Glutamatergic neuron (in vitro differentiated cells): Measurements from ENCODE around the gene RBP7. TPM values are rescaled to one million over a fixed set of nuclear protein-coding genes. Genes with fewer than 3 reads are reported as not detected.
A peak's percentile ranks its signal among the peaks of the same experiment; 100 is the strongest.

ENCODE experiments used
- DNase-seq: peaks from one replicate; pipeline ENCODE4 v3.0.0; 2022
- H3K27ac Mint-ChIP-seq: one replicate; pipeline ENCODE4 v1.8.0; 2020; ENCODE audit warnings: mild to moderate bottlenecking, mixed read lengths, inconsistent platforms; ENCODE audit not compliant: unreplicated experiment
- H3K27me3 Mint-ChIP-seq: one replicate; pipeline ENCODE4 v1.8.0; 2020; ENCODE audit warnings: mild to moderate bottlenecking, moderate library complexity, mixed read lengths, inconsistent platforms; ENCODE audit not compliant: unreplicated experiment
- H3K36me3 Mint-ChIP-seq: one replicate; pipeline ENCODE4 v1.8.0; 2020; ENCODE audit warnings: mild to moderate bottlenecking, mixed read lengths, inconsistent platforms; ENCODE audit not compliant: unreplicated experiment
- H3K4me1 Mint-ChIP-seq: one replicate; pipeline ENCODE4 v1.8.0; 2020; ENCODE audit warnings: mild to moderate bottlenecking, low read depth, mixed read lengths, inconsistent platforms; ENCODE audit not compliant: unreplicated experiment
- H3K4me3 Mint-ChIP-seq: one replicate; pipeline ENCODE4 v1.8.0; 2020; ENCODE audit warnings: mild to moderate bottlenecking, mixed read lengths, inconsistent platforms; ENCODE audit not compliant: unreplicated experiment
- H3K9me3 Mint-ChIP-seq: one replicate; pipeline ENCODE4 v1.8.0; 2020; ENCODE audit warnings: mild to moderate bottlenecking, moderate library complexity, mixed read lengths, inconsistent platforms; ENCODE audit not compliant: unreplicated experiment
- long read RNA-seq: library from polyadenylated mRNA; unstranded; transcript quantifications from one replicate; pipeline ENCODE4 v2.0.0, GENCODE V29; 2020; ENCODE audit not compliant: unreplicated experiment
- total RNA-seq: library from RNA; stranded (reverse); fragmentation: NEBNext Ultra II Directional; extraction: Animal tissue kit (Norgen Biotek cat#: 25700); gene quantifications from one replicate; pipeline ENCODE4 v1.2.1, GENCODE V29; 2021; ENCODE audit not compliant: unreplicated experiment
- TF ChIP-seq, protein P1 (sequence below): fragments of 200-600 bp; sonication (generic); IDR thresholded peaks from one replicate; pipeline ENCODE4 v1.5.0; 2021; ENCODE audit not compliant: partially characterized antibody, unreplicated experiment

Gene RBP7
- total RNA-seq, result not detected
- long read RNA-seq, result 0 reads

DNA sequence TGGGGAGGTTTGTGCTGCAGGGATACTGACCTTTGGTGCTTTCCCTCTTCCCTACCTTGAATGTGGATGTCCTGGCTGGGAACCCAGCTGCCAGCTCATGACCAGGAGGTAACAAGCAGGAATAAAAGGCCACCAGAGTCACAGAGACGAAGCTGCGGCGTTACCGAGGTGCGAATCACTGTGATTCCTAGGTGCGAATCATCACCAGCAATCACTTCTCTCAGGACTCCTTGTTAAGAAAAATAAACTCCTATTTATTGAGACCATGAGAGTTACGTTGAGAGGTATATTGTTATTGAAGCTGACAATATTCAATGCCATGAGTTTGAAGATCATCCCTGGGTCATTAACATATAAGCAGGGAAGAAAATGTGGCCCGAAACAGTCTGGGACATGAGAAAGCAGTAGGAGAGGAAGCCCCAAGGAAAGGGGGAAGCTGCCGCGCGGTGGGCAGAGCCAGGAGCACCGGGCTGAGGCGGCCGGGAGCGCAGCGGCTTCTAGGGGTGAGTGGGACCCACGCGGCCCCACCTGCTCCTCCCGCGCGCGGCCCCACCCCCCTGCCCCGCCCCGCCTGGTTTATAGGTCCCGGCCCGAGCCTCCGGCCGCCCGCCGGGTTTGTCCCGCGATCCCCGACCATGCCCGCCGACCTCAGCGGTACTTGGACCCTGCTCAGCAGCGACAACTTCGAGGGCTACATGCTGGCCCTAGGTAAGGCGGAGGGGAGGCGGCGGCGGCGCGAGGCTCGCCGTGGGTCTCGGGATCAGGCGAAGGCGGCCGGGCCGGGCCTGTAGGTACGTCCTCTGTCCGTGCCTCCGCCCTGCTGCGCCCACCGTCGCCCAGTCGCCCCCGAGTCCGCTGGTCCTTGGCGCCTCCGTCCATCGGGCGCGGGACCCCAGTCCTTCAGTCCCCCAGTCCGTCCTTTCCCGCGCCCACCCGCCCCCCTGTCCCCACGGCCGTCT lies at the start of gene RBP7:
Gene RBP7 (plus strand): TSS at position 605 of the 959 bp plus-strand sequence. CDS start 31 bp downstream, at position 636.
- TF ChIP-seq, protein P1, sequence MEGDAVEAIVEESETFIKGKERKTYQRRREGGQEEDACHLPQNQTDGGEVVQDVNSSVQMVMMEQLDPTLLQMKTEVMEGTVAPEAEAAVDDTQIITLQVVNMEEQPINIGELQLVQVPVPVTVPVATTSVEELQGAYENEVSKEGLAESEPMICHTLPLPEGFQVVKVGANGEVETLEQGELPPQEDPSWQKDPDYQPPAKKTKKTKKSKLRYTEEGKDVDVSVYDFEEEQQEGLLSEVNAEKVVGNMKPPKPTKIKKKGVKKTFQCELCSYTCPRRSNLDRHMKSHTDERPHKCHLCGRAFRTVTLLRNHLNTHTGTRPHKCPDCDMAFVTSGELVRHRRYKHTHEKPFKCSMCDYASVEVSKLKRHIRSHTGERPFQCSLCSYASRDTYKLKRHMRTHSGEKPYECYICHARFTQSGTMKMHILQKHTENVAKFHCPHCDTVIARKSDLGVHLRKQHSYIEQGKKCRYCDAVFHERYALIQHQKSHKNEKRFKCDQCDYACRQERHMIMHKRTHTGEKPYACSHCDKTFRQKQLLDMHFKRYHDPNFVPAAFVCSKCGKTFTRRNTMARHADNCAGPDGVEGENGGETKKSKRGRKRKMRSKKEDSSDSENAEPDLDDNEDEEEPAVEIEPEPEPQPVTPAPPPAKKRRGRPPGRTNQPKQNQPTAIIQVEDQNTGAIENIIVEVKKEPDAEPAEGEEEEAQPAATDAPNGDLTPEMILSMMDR, result no peak
- Mint-ChIP-seq H3K4me1 (no peaks in the 10 kb centered on the region), H3K4me3 (peak within 1 kb of the TSS; percentile 80), H3K9me3 (peaks cover 2% of the 10 kb centered on the region), H3K27me3 (peaks cover 10% of the 10 kb centered on the region), H3K27ac (no peak within 1 kb of the TSS), H3K36me3 (peaks cover 5% of the 10 kb centered on the region)
- peak; percentile 39 for DNase-seq

DNA sequence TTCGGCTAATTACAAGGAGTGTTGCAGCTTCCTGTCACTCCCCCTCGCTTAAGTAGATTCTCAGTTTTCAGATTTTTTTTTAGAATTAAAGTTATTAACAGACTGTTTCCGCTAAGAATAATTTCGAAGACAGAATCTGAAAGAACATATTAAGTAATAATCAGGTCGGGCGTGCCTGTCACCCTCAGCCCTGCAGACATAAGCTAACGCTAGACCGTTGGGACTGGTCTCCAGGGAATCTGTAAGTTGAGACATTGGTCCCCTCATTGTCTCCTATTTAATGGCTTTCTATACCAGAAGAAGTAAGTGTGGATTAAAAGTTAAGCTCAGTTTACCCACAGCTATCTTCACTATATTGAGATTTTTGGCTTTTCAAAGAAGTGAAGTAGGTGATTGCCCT lies 39.3 kb upstream of the RBP7 start:
- peaks cover 4% of the 10 kb centered on the region for H3K9me3 Mint-ChIP-seq
- peaks cover 6% of the 10 kb centered on the region for H3K27me3 Mint-ChIP-seq
- DNase-seq, result no peak
- H3K27ac Mint-ChIP-seq, result no peak overlapping the region
- TF ChIP-seq, protein P1, result no peak
- H3K4me1 Mint-ChIP-seq, result peaks cover 19% of the 10 kb centered on the region
- H3K4me3 Mint-ChIP-seq, result no peak overlapping the region
- H3K36me3 Mint-ChIP-seq, result peaks cover 4% of the 10 kb centered on the region

DNA sequence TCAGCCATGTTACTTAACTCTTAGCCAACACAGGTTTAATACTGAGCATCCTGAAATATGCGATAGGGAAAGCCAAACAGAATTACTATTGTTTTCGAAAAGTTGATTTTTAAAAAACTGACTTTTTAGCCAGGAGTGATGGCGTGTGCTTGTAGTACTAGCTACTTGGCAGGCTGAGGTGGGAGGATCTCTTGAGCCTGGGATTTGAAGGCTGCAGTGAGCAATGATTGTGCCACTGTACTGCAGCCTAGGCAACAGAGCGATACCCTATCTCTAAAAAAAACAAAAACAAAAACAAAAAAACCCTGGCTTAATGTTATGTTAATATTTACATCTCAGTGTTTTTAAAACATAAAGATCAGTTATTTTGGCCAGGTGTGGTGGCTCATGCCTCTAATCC lies 37.0 kb upstream of the RBP7 start:
- no peak overlapping the region for H3K27ac Mint-ChIP-seq
- TF ChIP-seq, protein P1, result no peak
- H3K9me3 Mint-ChIP-seq, result peaks cover 4% of the 10 kb centered on the region
- H3K36me3 Mint-ChIP-seq, result peaks cover 4% of the 10 kb centered on the region
- no peak overlapping the region for H3K4me3 Mint-ChIP-seq
- DNase-seq, result no peak
- H3K4me1 Mint-ChIP-seq, result peaks cover 20% of the 10 kb centered on the region
- H3K27me3 Mint-ChIP-seq, result peaks cover 6% of the 10 kb centered on the region

DNA sequence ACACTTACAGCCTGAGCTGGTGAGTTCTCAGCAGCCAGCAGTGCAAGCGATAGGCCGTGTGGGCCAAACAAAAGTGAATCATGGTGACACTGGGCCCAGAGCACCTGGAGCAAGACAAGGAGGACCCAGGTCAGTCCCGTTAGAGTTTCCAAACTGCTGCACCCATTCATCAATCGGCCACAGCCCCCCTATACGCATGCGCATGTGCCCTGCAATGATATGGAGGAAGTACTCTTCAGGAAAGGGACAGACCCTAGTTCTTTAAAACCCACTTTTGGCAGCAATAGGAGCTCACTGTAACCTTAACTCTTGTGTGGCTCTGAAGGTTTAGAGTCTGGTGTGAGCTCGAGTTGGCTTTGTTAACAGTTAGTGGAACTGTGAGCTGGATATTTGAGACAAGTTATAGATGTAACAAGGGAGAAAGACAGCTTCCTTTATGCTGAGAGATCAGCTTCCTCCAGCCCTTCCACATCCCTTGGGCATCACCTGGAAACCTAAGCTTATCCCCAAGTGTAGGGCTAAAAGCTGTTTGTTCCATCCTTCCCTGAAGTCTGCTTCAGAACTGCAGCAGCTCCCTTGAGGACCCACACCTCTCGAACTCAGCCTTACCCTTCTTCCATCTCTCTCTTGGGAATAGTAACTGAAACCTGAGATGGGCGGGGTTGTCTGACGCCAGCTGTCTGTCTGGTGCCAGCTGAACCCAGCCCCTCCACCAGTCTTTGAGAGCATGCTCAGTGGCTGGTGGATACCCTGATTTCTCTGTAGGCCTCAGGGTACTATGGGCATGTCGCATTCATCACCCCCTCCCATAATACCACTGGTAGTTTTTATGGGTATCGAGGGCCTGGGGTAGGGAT lies 36.1 kb upstream of the RBP7 start:
- H3K4me3 Mint-ChIP-seq, result peak overlapping the region; percentile 77
- TF ChIP-seq, protein P1, result no peak
- H3K4me1 Mint-ChIP-seq, result peaks cover 20% of the 10 kb centered on the region
- peak overlapping the region; percentile 93 for H3K27ac Mint-ChIP-seq
- peak; percentile 73 for DNase-seq
- peaks cover 4% of the 10 kb centered on the region for H3K36me3 Mint-ChIP-seq
- peaks cover 6% of the 10 kb centered on the region for H3K27me3 Mint-ChIP-seq
- H3K9me3 Mint-ChIP-seq, result peaks cover 4% of the 10 kb centered on the region
